HG02642 (cell line): ENCODE measurements around the gene ATG9B.
"Not testable (repeated sequence)": the region's sequence is repeated elsewhere in the genome, so short reads cannot be mapped to it uniquely, and the experiment has no call there.

ENCODE experiments used
- ATAC-seq: cut with Tn5 transposase; IDR thresholded peaks from one replicate; pipeline ENCODE4 v1.9.1; 2021; ENCODE audit warnings: mild to moderate bottlenecking; ENCODE audit not compliant: unreplicated experiment, poor library complexity

The ATG9B gene

GRCh38 chr7:151038951-151039849 lies 14.9 kb upstream of the ATG9B start:
- ATAC-seq = no peak

DNA sequence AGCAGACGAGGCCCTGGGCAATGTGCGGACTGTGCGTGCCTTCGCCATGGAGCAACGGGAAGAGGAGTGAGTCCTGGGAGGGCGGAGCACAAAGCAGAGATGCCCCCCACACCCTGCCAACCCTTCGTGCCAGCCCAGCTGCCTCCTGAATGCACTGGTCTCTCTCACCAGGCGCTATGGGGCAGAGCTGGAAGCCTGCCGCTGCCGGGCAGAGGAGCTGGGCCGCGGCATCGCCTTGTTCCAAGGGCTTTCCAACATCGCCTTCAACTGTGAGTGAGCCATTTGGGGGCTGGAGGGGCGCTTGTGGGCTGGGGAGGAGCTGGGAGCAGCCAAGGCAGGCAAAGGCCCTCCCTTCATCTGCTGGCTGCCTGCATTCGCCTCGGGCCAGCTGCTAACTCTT lies 11.6 kb upstream of the ATG9B start:
- no peak for ATAC-seq

DNA sequence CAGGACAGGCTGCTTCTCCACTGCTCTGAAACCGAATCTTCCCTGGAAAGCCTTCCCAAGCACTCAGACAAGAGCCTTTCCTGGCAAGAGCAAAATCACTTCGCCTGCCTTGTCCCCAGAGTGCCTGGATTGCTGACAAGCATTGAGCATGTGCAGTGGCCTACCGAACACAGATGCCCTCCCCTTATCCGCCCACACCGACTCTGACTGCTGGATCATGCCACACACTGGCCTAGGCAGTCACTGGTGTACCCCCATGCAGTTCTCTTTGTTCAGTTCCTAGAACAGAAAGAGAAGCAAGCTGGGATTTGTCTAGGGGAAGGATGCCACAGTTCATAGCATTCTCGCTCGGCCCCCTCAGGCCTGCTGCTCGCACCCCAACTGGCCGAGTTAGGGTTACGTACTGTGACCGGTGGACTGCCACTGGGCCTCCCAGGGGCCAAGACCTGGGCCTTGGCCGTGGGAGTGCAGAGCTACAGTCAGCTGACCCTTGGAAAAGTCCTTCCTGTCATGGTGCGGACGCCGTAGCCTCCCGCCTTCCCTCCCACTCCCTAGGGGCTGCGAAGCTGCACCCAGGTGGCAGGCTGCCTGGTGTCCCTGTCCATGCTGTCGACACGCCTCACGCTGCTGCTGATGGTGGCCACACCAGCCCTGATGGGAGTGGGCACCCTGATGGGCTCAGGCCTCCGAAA lies 10.9 kb upstream of the ATG9B start:
- ATAC-seq = no peak

DNA sequence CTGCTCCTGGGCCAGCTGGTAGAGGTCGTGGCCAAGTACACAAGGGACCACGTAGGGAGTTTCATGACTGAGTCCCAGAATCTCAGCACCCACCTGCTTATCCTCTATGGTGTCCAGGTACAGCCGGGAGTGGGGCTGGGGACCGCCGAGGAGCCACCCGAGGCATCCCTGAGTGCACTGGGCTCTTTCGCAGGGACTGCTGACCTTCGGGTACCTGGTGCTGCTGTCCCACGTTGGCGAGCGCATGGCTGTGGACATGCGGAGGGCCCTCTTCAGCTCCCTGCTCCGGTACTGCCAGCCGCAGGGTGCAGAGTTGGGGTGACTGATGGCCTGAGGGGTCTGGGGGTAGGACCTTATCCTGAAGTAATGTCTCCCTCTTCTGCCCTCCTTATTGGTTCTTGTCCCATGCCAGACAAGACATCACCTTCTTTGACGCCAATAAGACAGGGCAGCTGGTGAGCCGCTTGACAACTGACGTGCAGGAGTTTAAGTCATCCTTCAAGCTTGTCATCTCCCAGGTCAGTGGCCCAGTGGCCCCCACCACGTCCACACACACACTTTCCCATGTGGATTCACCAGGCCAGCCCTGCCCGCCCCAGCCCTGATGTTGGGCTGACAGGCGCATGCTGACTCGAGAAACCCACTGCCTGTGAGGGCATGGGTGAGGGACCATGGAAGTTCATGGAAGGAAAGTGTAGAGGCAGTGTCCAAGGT lies 10.2 kb upstream of the ATG9B start:
- ATAC-seq = no peak

DNA sequence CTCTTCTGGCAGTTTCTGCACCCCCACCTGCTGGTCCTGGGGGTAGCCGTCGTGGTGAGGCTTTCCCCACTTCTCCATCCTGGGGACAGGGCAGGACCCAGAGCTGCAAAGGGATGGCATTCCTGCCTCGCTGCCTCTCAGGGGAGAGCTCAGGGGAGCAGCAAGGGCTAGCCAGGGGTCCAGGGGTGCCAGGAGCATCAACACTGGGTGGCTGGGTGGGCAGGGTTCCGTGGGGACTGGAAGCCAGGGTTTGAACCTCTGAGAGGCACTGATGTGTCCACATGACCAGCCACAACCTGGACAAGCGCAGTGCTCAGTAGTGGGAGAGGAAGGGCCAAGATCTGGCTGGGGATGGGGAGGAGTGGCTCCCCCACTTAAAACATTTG lies 9.6 kb upstream of the ATG9B start:
- no peak for ATAC-seq

DNA sequence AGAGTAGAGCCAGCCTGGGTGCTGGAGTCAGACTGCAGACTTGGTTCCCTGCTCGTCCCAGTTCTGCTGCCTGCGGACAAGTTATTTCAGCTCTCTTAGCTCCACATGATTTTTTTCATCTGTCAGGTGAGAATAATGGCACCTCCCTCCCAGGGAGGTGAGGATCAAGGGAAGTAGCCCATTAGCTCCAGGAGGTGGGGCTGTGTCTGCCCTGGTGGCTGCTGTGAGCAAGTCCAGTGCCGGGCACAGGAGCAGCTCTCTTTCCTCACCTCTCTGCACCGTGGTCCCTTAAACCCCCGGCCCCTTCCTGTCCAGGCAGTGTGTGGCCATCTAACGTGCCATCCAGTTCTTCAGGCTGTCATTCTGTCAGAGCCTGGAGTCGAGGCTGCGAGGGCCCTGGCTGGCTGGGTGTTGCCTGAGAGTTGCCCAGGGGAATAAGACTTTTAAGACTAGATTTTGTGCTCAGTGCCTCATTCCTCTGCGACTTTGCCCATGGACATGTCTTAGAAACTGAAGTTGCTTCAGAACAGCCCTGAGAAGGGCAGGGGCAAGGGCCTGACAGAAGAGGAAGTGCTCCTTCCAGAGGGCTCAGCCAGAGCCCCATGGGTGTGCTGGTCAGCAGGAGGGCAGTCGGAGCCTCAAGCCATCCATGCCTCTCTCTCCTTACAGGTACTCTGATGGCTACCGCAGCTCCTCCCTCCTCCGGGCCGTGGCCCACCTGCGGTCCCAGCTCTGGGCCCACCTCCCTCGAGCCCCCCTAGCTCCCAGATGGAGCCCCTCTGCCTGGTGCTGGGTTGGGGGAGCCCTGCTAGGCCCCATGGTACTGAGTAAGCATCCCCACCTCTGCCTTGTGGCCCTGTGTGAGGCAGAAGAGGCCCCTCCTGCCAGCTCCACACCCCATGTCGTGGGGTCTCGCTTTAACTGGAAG lies 8.9 kb upstream of the ATG9B start:
- ATAC-seq = no peak

- no peak for ATAC-seq
These were observed 6.7 kb upstream of the ATG9B start for GRCh38 chr7:151031011-151031410.

- ATAC-seq = no peak
These were observed 4.7 kb upstream of the ATG9B start for GRCh38 chr7:151028948-151029501.

- peak; percentile 97 for ATAC-seq
These were observed 4.0 kb upstream of the ATG9B start, which contains the start of gene ABCB8 for GRCh38 chr7:151028131-151028947. Gene ABCB8 (plus strand): TSS chr7:151028450. CDS start chr7:151028516, 66 bp downstream.

GRCh38 chr7:151027728-151028130 lies 3.4 kb upstream of the ATG9B start:
- not testable (repeated sequence) for ATAC-seq

- not testable (repeated sequence) for ATAC-seq
These were observed 2.8 kb upstream of the ATG9B start for GRCh38 chr7:151026771-151027727.

GRCh38 chr7:151025924-151026671 lies 1.8 kb upstream of the ATG9B start:
- no peak for ATAC-seq

DNA sequence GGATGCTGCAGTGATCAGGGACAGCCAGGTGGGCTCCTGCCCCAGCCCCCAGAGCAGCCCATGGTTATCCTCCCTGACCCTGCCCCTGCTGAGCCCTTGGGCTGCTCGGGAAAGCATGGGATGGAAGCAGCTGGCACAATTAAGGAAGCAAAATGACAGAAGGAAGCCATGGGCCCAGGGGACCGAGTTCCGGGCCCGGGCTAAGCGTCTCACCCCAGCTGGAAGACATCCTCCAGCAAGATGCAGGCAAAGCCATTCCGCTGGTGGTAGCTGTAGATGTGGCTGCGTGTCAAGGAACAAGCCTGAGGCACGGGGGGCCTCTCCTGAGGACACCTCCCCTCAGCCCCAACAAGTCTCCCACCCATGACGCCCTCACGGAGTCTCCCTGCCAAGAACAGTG lies 1.1 kb downstream of the ATG9B start:
- ATAC-seq = no peak

DNA sequence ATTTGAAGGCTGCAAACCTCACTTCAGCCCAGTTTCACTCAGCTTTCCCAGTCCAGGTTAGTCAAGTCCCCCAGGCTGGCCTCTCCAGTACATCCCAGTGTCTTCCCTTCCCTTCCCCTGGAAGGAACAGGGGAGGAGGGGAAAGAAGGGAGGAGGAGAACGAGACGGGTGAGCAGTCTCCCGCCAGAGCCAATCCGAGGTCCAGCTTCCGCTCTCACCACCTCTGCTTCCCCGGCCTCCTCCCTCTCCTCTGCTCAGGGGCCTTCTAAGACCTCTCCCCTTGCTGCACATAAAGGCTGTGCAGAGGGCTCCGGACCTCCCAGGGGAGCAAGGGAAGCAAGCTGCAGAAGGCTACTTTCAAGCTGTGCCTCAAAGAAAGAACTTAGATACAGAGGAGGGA lies 4.1 kb downstream of the ATG9B start:
- no peak for ATAC-seq

DNA sequence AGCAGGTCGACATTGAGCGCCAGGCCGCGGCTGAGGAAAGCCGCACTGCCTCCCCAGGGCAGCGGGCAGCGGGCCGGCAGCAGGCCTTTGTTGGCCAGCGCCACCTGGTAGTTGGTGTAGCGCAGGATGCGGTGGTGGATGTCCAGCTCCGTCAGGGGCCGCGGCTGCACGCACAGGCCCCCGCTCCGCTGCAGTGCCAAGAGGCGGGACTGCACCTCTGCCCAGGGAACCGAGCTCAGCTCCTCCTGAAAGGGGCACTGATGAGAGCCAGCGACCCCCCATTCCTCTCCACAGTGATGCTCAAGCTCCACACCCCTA lies 5.2 kb downstream of the ATG9B start:
- ATAC-seq = no peak

GRCh38 chr7:151018421-151019129 lies 5.7 kb downstream of the ATG9B start:
- ATAC-seq = no peak
